A549 (cell line): ENCODE data around the gene SYT10. TPM values are rescaled to one million over a fixed set of nuclear protein-coding genes. Genes with fewer than 3 reads are reported as not detected.

ENCODE experiments used
- ATAC-seq, 2 experiments: fragments of 200-7000 bp in 1 of 2; fragments of >200 bp in 1 of 2; cut with Nextera tagmentation in 1 of 2; cut with Tn5 transposase in 1 of 2; 3 replicates each; pipeline versions ENCODE4 v1.8.0 to v1.9.1; 2018 to 2020; ENCODE audit warnings: mild to moderate bottlenecking in 1 of 2, moderate library complexity in 1 of 2
- CTCF ChIA-PET: fragments of 300-600 bp; sonication (Branson Sonifier 250); formaldehyde crosslinking; extraction: SDS; loops from one replicate; lab custom pipeline; 2021; ENCODE audit warnings: antibody characterized with exemption, inconsistent platforms; lab: Yijun Ruan, JAX
- POLR2A ChIA-PET: fragments of 350-600 bp; formaldehyde crosslinking; extraction: SDS; loops from one replicate; lab custom pipeline; 2021; ENCODE audit warnings: antibody characterized with exemption, inconsistent platforms; lab: Yijun Ruan, JAX
- DNase-seq, 2 experiments: peaks; one replicate each; pipeline versions ENCODE4 v3.0.0 to v3.0.0-alpha.2; 2011 to 2016; ENCODE audit warnings: low read depth in 1 of 2, low spot score in 1 of 2
- FAIRE-seq: peaks from 2 replicates; lab custom pipeline; 2011; peaks lifted over from hg19 to GRCh38; lab: Jason Lieb, UNC
- H3K27ac ChIP-seq, 2 experiments: fragments of >200 bp; sonication (Bioruptor Twin); formaldehyde crosslinking; 3 replicates each; pipeline ENCODE4 v1.5.1; 2016 to 2017
- H3K4me1 ChIP-seq: fragments of >200 bp; sonication (Bioruptor Twin); formaldehyde crosslinking; 3 replicates; pipeline ENCODE4 v1.6.1; 2016
- H3K4me2 ChIP-seq: fragments of >200 bp; sonication (Bioruptor Twin); formaldehyde crosslinking; 3 replicates; pipeline ENCODE4 v1.6.1; 2016
- H3K4me3 ChIP-seq: fragments of >200 bp; sonication (Bioruptor Twin); formaldehyde crosslinking; 3 replicates; pipeline ENCODE4 v1.5.1; 2016
- H3K9me3 ChIP-seq: fragments of >200 bp; sonication (Bioruptor Twin); formaldehyde crosslinking; 3 replicates; pipeline ENCODE4 v1.6.1; 2016
- BHLHE40 ChIP-seq: IDR thresholded peaks from 2 replicates; pipeline ENCODE4 v1.6.1; 2012; ENCODE audit warnings: low read depth, low read length, inconsistent platforms
- CBX8 ChIP-seq: fragments of 200-600 bp; sonication (generic); IDR thresholded peaks from 2 replicates; pipeline ENCODE4 v1.6.1; 2016
- CHD4 ChIP-seq: fragments of 200-600 bp; sonication (generic); IDR thresholded peaks from 2 replicates; pipeline ENCODE4 v1.6.1; 2016; ENCODE audit warnings: antibody characterized with exemption, mild to moderate bottlenecking, borderline replicate concordance
- E2F6 ChIP-seq: IDR thresholded peaks from 2 replicates; pipeline ENCODE4 v1.6.1; 2012; ENCODE audit warnings: low read depth, borderline replicate concordance
- EHF ChIP-seq: fragments of 250-450 bp; sonication (Bioruptor Pico); IDR thresholded peaks from 2 replicates; pipeline ENCODE4 v1.5.0; 2020; ENCODE audit warnings: mild to moderate bottlenecking
- EP300 ChIP-seq, 2 experiments: fragments of >200 bp; sonication (Bioruptor Twin); formaldehyde crosslinking; IDR thresholded peaks; 2 replicates in 1 of 2; 3 replicates in 1 of 2; pipeline ENCODE4 v1.6.1; 2016 to 2017
- FOSL2 ChIP-seq, 2 experiments: fragments of 450-650 bp in 1 of 2; fragments of >200 bp in 1 of 2; sonication (Bioruptor Twin) in 1 of 2; formaldehyde crosslinking; IDR thresholded peaks; 2 replicates each; pipeline versions ENCODE4 v1.5.0 to v1.6.1; 2016 to 2020; ENCODE audit warnings: mild to moderate bottlenecking in 1 of 2, moderate library complexity in 1 of 2
- GATA3 ChIP-seq: IDR thresholded peaks from 2 replicates; pipeline ENCODE4 v1.6.1; 2012; ENCODE audit warnings: borderline replicate concordance
- HDAC2 ChIP-seq: fragments of 200-600 bp; sonication (generic); IDR thresholded peaks from 2 replicates; pipeline ENCODE4 v1.6.1; 2016
- HES2 ChIP-seq: fragments of >200 bp; sonication (Bioruptor Twin); formaldehyde crosslinking; IDR thresholded peaks from 2 replicates; pipeline ENCODE4 v1.6.1; 2016
- HOXA7 ChIP-seq: fragments of 250-450 bp; sonication (Bioruptor Pico); IDR thresholded peaks from 2 replicates; pipeline ENCODE4 v1.5.0; 2020; ENCODE audit warnings: mild to moderate bottlenecking, moderate library complexity
- JUN ChIP-seq, 2 experiments: fragments of >200 bp; sonication (Bioruptor Twin); formaldehyde crosslinking; IDR thresholded peaks; 2 replicates in 1 of 2; 3 replicates in 1 of 2; pipeline ENCODE4 v1.6.1; 2016 to 2017
- KDM1A ChIP-seq: fragments of 200-600 bp; sonication (generic); IDR thresholded peaks from 2 replicates; pipeline ENCODE4 v1.6.1; 2016; ENCODE audit warnings: low read depth, mild to moderate bottlenecking
- MAX ChIP-seq: IDR thresholded peaks from 2 replicates; pipeline ENCODE4 v1.6.1; 2012
- MAZ ChIP-seq: fragments of 150-350 bp; IDR thresholded peaks from 2 replicates; pipeline ENCODE4 v1.6.1; 2014; ENCODE audit warnings: antibody characterized with exemption, low read depth, low read length, borderline replicate concordance
- MYC ChIP-seq: IDR thresholded peaks from 2 replicates; pipeline ENCODE4 v1.6.1; 2012; ENCODE audit warnings: mild to moderate bottlenecking, inconsistent platforms, low read length, improper control_type of control experiment, borderline replicate concordance
- NFE2L2 ChIP-seq: fragments of 150-350 bp; conservative IDR thresholded peaks from 2 replicates; pipeline ENCODE4 v1.6.1; 2014; ENCODE audit warnings: low read length
- NR3C1 ChIP-seq: fragments of >200 bp; sonication (Bioruptor Twin); formaldehyde crosslinking; IDR thresholded peaks from 3 replicates; pipeline ENCODE4 v1.6.1; 2017
- PBX3 ChIP-seq: IDR thresholded peaks from 2 replicates; pipeline ENCODE4 v1.6.1; 2012
- PHF8 ChIP-seq: fragments of 200-600 bp; sonication (generic); IDR thresholded peaks from 2 replicates; pipeline ENCODE4 v1.6.1; 2016; ENCODE audit warnings: low read depth, mild to moderate bottlenecking, antibody characterized with exemption, moderate library complexity, borderline replicate concordance
- POLR2AphosphoS2 ChIP-seq: conservative IDR thresholded peaks from 2 replicates; pipeline ENCODE4 v1.6.1; 2012; ENCODE audit warnings: low read length, improper control_type of control experiment, inconsistent platforms
- RARB ChIP-seq: fragments of 250-450 bp; sonication (Bioruptor Pico); IDR thresholded peaks from 2 replicates; pipeline ENCODE4 v1.8.0; 2021; ENCODE audit warnings: mild to moderate bottlenecking, moderate library complexity
- RCOR1 ChIP-seq: fragments of 150-350 bp; IDR thresholded peaks from 2 replicates; pipeline ENCODE4 v1.6.1; 2014; ENCODE audit warnings: antibody characterized with exemption, low read length, low read depth
- REST ChIP-seq: fragments of 200-600 bp; sonication (generic); IDR thresholded peaks from 2 replicates; pipeline ENCODE4 v1.6.1; 2016; ENCODE audit warnings: antibody characterized with exemption, mild to moderate bottlenecking, moderate library complexity
- RNF2 ChIP-seq: fragments of 200-600 bp; sonication (generic); IDR thresholded peaks from 2 replicates; pipeline ENCODE4 v1.6.1; 2016; ENCODE audit warnings: low read depth, mild to moderate bottlenecking, antibody characterized with exemption, moderate library complexity, borderline replicate concordance
- SMC3 ChIP-seq: fragments of >200 bp; sonication (Bioruptor Twin); formaldehyde crosslinking; IDR thresholded peaks from 3 replicates; pipeline ENCODE4 v1.6.1; 2018; ENCODE audit warnings: inconsistent platforms
- TFCP2L1 ChIP-seq: fragments of 250-450 bp; sonication (Bioruptor Pico); IDR thresholded peaks from 2 replicates; pipeline ENCODE4 v1.5.0; 2021; ENCODE audit warnings: mild to moderate bottlenecking
- TP53 ChIP-seq: fragments of 250-450 bp; sonication (Bioruptor Pico); IDR thresholded peaks from 2 replicates; pipeline ENCODE4 v1.5.0; 2021; ENCODE audit warnings: mild to moderate bottlenecking, moderate library complexity
- ZFP36 ChIP-seq: fragments of 450-650 bp; IDR thresholded peaks from 2 replicates; pipeline ENCODE4 v1.6.1; 2014; ENCODE audit warnings: borderline replicate concordance; ENCODE audit not compliant: partially characterized antibody
- ZNF302 ChIP-seq: fragments of 250-450 bp; sonication (Bioruptor Pico); IDR thresholded peaks from 2 replicates; pipeline ENCODE4 v1.9.0; 2021; ENCODE audit warnings: inconsistent platforms, mild to moderate bottlenecking, moderate library complexity
- WGBS: methylation state at CpG from one replicate; pipeline ENCODE4 v1.1.6; 2017; ENCODE audit errors: missing lambda C conversion rate; 5-methylcytosine and 5-hydroxymethylcytosine counted together
- polyA plus RNA-seq, 4 experiments: library from polyadenylated mRNA; depleted of rRNA in 3 of 4; stranded (reverse); fragments of >200 nt; fragmentation: RNase III in 1 of 4; extraction: RNeasy Plus Mini Kit Qiagen cat#74134 plus additional on column Dnase treatment in 1 of 4; gene quantifications; 2 replicates in 3 of 4; 3 replicates in 1 of 4; pipeline ENCODE4 v1.2.3, GENCODE V29; 2011 to 2017

SYT10 gene
- polyA plus RNA-seq, 2 of the 4 experiments (the other 2 are of a cell fraction), result not detected

GRCh38 chr12:33370318-33370717 is 69.3 kb downstream of the SYT10 start:
- POLR2A ChIA-PET, result no interaction called here
- FAIRE-seq (no peak), DNase-seq (no peak), ATAC-seq (no peak)
- Histone ChIP-seq H3K27ac (no peak overlapping the region), H3K4me1 (no peaks in the 10 kb centered on the region), H3K4me2 (no peak overlapping the region), H3K9me3 (no peaks in the 10 kb centered on the region), H3K4me3 (no peak overlapping the region)
- TF ChIP-seq BHLHE40, result no peak
- no peak for TF ChIP-seq HDAC2
- no peak for TF ChIP-seq GATA3
- no peak for TF ChIP-seq EHF
- no peak for TF ChIP-seq CBX8
- no peak for TF ChIP-seq EP300 (IDR thresholded peaks at IDR 0.05)
- no peak for TF ChIP-seq PBX3
- no peak for TF ChIP-seq CHD4
- TF ChIP-seq MYC, result no peak
- TF ChIP-seq MAX, result no peak
- TF ChIP-seq FOSL2 (IDR thresholded peaks at IDR 0.05), result no peak
- no peak for TF ChIP-seq FOSL2 (CRISPR knock-in tag; IDR thresholded peaks at IDR 0.05)
- TF ChIP-seq POLR2AphosphoS2, result no peak
- no peak for TF ChIP-seq ZNF302 (CRISPR knock-in tag)
- TF ChIP-seq JUN (IDR thresholded peaks at IDR 0.05), result no peak
- TF ChIP-seq TP53 (CRISPR knock-in tag), result no peak
- no peak for TF ChIP-seq RNF2
- no peak for TF ChIP-seq REST
- no peak for TF ChIP-seq HOXA7 (CRISPR knock-in tag)
- no peak for TF ChIP-seq NFE2L2
- 16% methylated on average over 2 of the region's 2 CpGs for WGBS
- CTCF ChIA-PET, result interaction anchor here (0.5 kb wide), 1 partner anchor 590 kb away, joined by 3 read pairs; no protein-coding TSS in a partner anchor

GRCh38 chr12:33357181-33357580 is 82.4 kb downstream of the SYT10 start:
- Histone ChIP-seq H3K4me2 (no peak overlapping the region), H3K4me1 (no peaks in the 10 kb centered on the region), H3K27ac (no peak overlapping the region), H3K9me3 (no peaks in the 10 kb centered on the region), H3K4me3 (no peak overlapping the region)
- ChIA-PET CTCF (no interaction called here), POLR2A (no interaction called here)
- 46% methylated on average over 2 of the region's 2 CpGs for WGBS
- DNase-seq (no peak), ATAC-seq (no peak), FAIRE-seq (no peak)
- TF ChIP-seq RCOR1 (no peak), SMC3 (no peak), KDM1A (no peak), REST (no peak), HES2 (no peak), RARB (no peak), E2F6 (no peak), ZFP36 (no peak), HDAC2 (no peak), GATA3 (no peak), PHF8 (no peak), MAZ (no peak), MAX (no peak), TFCP2L1 (CRISPR knock-in tag) (no peak), POLR2AphosphoS2 (no peak), NR3C1 (no peak)
